Mammary epithelial cell (primary cell): Measurements from ENCODE around the gene APOBEC3H.

ENCODE experiments used
- EZH2 ChIP-seq: IDR thresholded peaks from 2 replicates; pipeline ENCODE4 v1.6.1; 2012; ENCODE audit warnings: low read length, inconsistent platforms, borderline replicate concordance
- TF ChIP-seq, protein P1 (sequence below), 2 donors: IDR thresholded peaks in 1 of 2; conservative IDR thresholded peaks in 1 of 2; 2 replicates each; pipeline ENCODE4 v1.5.1; 2011 to 2012; ENCODE audit warnings: inconsistent platforms in 2 of 2, low read length in 2 of 2, mild to moderate bottlenecking in 2 of 2, control low read depth in 1 of 2, low read depth in 1 of 2; ENCODE audit not compliant: insufficient read depth in 1 of 2; ENCODE audit errors: extremely low read depth in 1 of 2

DNA sequence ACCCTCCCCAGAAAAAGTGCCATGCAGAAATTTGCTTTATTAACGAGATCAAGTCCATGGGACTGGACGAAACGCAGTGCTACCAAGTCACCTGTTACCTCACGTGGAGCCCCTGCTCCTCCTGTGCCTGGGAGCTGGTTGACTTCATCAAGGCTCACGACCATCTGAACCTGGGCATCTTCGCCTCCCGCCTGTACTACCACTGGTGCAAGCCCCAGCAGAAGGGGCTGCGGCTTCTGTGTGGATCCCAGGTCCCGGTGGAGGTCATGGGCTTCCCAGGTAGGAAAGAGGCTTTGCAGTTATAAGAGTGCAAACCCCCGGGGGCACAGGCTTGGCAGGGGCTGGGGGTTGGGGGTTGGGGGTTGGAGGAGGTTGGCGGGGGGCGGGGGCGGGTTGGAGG is 4.2 kb downstream of the APOBEC3H start:
- TF ChIP-seq, protein P1, sequence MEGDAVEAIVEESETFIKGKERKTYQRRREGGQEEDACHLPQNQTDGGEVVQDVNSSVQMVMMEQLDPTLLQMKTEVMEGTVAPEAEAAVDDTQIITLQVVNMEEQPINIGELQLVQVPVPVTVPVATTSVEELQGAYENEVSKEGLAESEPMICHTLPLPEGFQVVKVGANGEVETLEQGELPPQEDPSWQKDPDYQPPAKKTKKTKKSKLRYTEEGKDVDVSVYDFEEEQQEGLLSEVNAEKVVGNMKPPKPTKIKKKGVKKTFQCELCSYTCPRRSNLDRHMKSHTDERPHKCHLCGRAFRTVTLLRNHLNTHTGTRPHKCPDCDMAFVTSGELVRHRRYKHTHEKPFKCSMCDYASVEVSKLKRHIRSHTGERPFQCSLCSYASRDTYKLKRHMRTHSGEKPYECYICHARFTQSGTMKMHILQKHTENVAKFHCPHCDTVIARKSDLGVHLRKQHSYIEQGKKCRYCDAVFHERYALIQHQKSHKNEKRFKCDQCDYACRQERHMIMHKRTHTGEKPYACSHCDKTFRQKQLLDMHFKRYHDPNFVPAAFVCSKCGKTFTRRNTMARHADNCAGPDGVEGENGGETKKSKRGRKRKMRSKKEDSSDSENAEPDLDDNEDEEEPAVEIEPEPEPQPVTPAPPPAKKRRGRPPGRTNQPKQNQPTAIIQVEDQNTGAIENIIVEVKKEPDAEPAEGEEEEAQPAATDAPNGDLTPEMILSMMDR (conservative IDR thresholded peaks at IDR 0.05 in 1 of 2, IDR thresholded peaks at IDR 0.05 in 1 of 2; ENCODE audit: extremely low read depth in 1 of 2, insufficient read depth in 1 of 2, low read depth in 1 of 2, low read length in 2 of 2) = no peak
- no peak for TF ChIP-seq EZH2
